HEK293 (cell line): ENCODE measurements around the gene PFN2.

Experiments used
- CTCF ChIA-PET: fragments of 350-600 bp; formaldehyde crosslinking; extraction: SDS; loops from one replicate; lab custom pipeline; 2021; ENCODE audit warnings: antibody characterized with exemption; lab: Yijun Ruan, JAX
- POLR2A ChIA-PET: fragments of 300-600 bp; formaldehyde crosslinking; extraction: SDS; loops from one replicate; lab custom pipeline; 2020; ENCODE audit warnings: antibody characterized with exemption, inconsistent platforms; lab: Yijun Ruan, JAX
- H3K27ac ChIP-seq: fragments of 200-500 bp; sonication (Bioruptor generic); 2 replicates; pipeline ENCODE4 v1.5.1; 2014; ENCODE audit warnings: low read depth, low read length, control low read depth, inconsistent platforms; ENCODE audit errors: extremely low read depth
- H3K36me3 ChIP-seq, 2 experiments: fragments of 200-500 bp in 1 of 2; sonication (Bioruptor generic) in 1 of 2; 1 replicate in 1 of 2; 2 replicates in 1 of 2; pipeline ENCODE4 v1.5.1; 2014 to 2017; ENCODE audit warnings: inconsistent platforms in 2 of 2, low read length in 2 of 2; ENCODE audit not compliant: control insufficient read depth in 2 of 2, insufficient read depth in 1 of 2
- H3K4me1 ChIP-seq: fragments of 200-500 bp; sonication (Bioruptor generic); 2 replicates; pipeline ENCODE4 v1.5.1; 2014; ENCODE audit warnings: mild to moderate bottlenecking, low read length, inconsistent platforms; ENCODE audit not compliant: control insufficient read depth, insufficient read depth
- H3K4me3 ChIP-seq: 2 replicates; pipeline ENCODE4 v1.5.1; 2011; ENCODE audit warnings: low read depth, mild to moderate bottlenecking, control low read depth, low read length, moderate library complexity
- H3K9me3 ChIP-seq: fragments of 200-500 bp; sonication (Bioruptor generic); 2 replicates; pipeline ENCODE4 v1.5.1; 2014; ENCODE audit warnings: low read depth, low read length, inconsistent platforms; ENCODE audit not compliant: control insufficient read depth, insufficient read depth
- KLF1 ChIP-seq: fragments of 450-650 bp; formaldehyde crosslinking; IDR thresholded peaks from 2 replicates; pipeline ENCODE4 v1.5.1; 2016; ENCODE audit warnings: missing biosample characterization, missing genetic modification characterization
- PRDM6 ChIP-seq: fragments of 450-650 bp; formaldehyde crosslinking; IDR thresholded peaks from 2 replicates; pipeline ENCODE4 v1.5.1; 2017; ENCODE audit warnings: missing biosample characterization, missing genetic modification characterization
- SCRT1 ChIP-seq: fragments of 450-650 bp; formaldehyde crosslinking; IDR thresholded peaks from 2 replicates; pipeline ENCODE4 v1.5.1; 2016; ENCODE audit warnings: missing biosample characterization, missing genetic modification characterization, borderline replicate concordance
- SP7 ChIP-seq: fragments of 450-650 bp; formaldehyde crosslinking; IDR thresholded peaks from 2 replicates; pipeline ENCODE4 v1.5.1; 2016; ENCODE audit warnings: missing biosample characterization, missing genetic modification characterization
- TRIM28 ChIP-seq: IDR thresholded peaks from 2 replicates; pipeline ENCODE4 v1.6.1; 2011; ENCODE audit warnings: low read length, control low read depth, borderline replicate concordance
- ZBTB17 ChIP-seq: fragments of 450-650 bp; formaldehyde crosslinking; IDR thresholded peaks from 2 replicates; pipeline ENCODE4 v1.5.1; 2016; ENCODE audit warnings: missing biosample characterization, missing genetic modification characterization
- ZBTB6 ChIP-seq: fragments of 450-650 bp; formaldehyde crosslinking; IDR thresholded peaks from 2 replicates; pipeline ENCODE4 v1.5.1; 2017; ENCODE audit warnings: missing biosample characterization, missing genetic modification characterization
- ZEB2 ChIP-seq: fragments of 450-650 bp; formaldehyde crosslinking; IDR thresholded peaks from 2 replicates; pipeline ENCODE4 v1.5.1; 2016; ENCODE audit warnings: missing biosample characterization, missing genetic modification characterization
- ZFP37 ChIP-seq: fragments of 450-650 bp; formaldehyde crosslinking; IDR thresholded peaks from 2 replicates; pipeline ENCODE4 v1.5.1; 2016; ENCODE audit warnings: missing biosample characterization, missing genetic modification characterization
- ZNF10 ChIP-seq: fragments of 450-650 bp; formaldehyde crosslinking; IDR thresholded peaks from 2 replicates; pipeline ENCODE4 v1.5.1; 2017; ENCODE audit warnings: missing biosample characterization, missing genetic modification characterization
- ZNF114 ChIP-seq: fragments of 450-650 bp; formaldehyde crosslinking; IDR thresholded peaks from 2 replicates; pipeline ENCODE4 v1.5.0; 2017; ENCODE audit warnings: missing biosample characterization, missing genetic modification characterization
- ZNF202 ChIP-seq: fragments of 450-650 bp; formaldehyde crosslinking; IDR thresholded peaks from 2 replicates; pipeline ENCODE4 v1.5.1; 2016; ENCODE audit warnings: missing biosample characterization, missing genetic modification characterization, borderline replicate concordance
- ZNF248 ChIP-seq: fragments of 450-650 bp; formaldehyde crosslinking; IDR thresholded peaks from 2 replicates; pipeline ENCODE4 v1.5.1; 2017; ENCODE audit warnings: missing biosample characterization, missing genetic modification characterization
- ZNF362 ChIP-seq: fragments of 450-650 bp; formaldehyde crosslinking; IDR thresholded peaks from 2 replicates; pipeline ENCODE4 v1.5.1; 2016; ENCODE audit warnings: missing biosample characterization, missing genetic modification characterization
- ZNF623 ChIP-seq: fragments of 450-650 bp; formaldehyde crosslinking; IDR thresholded peaks from 2 replicates; pipeline ENCODE4 v1.5.1; 2016; ENCODE audit warnings: missing biosample characterization, missing genetic modification characterization
- ZNF626 ChIP-seq: fragments of 450-650 bp; sonication (Bioruptor Pico); formaldehyde crosslinking; IDR thresholded peaks from 2 replicates; pipeline ENCODE4 v1.5.1; 2018; ENCODE audit warnings: missing biosample characterization, missing genetic modification characterization, inconsistent platforms
- ZNF629 ChIP-seq: fragments of 450-650 bp; formaldehyde crosslinking; IDR thresholded peaks from 2 replicates; pipeline ENCODE4 v1.5.1; 2017; ENCODE audit warnings: missing biosample characterization, missing genetic modification characterization
- ZNF654 ChIP-seq: fragments of 450-650 bp; formaldehyde crosslinking; IDR thresholded peaks from 2 replicates; pipeline ENCODE4 v1.5.1; 2016; ENCODE audit warnings: low read depth, missing biosample characterization, missing genetic modification characterization
- ZNF768 ChIP-seq: fragments of 450-650 bp; formaldehyde crosslinking; IDR thresholded peaks from 2 replicates; pipeline ENCODE4 v1.5.1; 2018; ENCODE audit warnings: missing biosample characterization, mild to moderate bottlenecking, missing genetic modification characterization
- ZNF837 ChIP-seq: fragments of 450-650 bp; formaldehyde crosslinking; IDR thresholded peaks from 2 replicates; pipeline ENCODE4 v1.5.1; 2016; ENCODE audit warnings: missing biosample characterization, missing genetic modification characterization
- ZSCAN18 ChIP-seq: fragments of 450-650 bp; formaldehyde crosslinking; IDR thresholded peaks from 2 replicates; pipeline ENCODE4 v1.5.1; 2016; ENCODE audit warnings: missing biosample characterization, missing genetic modification characterization
- ZXDB ChIP-seq: fragments of 450-650 bp; formaldehyde crosslinking; IDR thresholded peaks from 2 replicates; pipeline ENCODE4 v1.5.1; 2016; ENCODE audit warnings: missing biosample characterization, missing genetic modification characterization

The PFN2 gene

GRCh38 chr3:149968216-149968615 lies 2.5 kb downstream of the PFN2 start:
- Histone ChIP-seq H3K27ac (no peak overlapping the region), H3K4me1 (no peaks in the 10 kb centered on the region), H3K4me3 (peak overlapping the region; percentile 2; the same call in 1 of the 2 replicates), H3K36me3 (peaks cover 0 to 44% of the 10 kb centered on the region in 2 experiments; a peak in 2 of 3 replicates), H3K9me3 (no peaks in the 10 kb centered on the region)
- POLR2A ChIA-PET, result no interaction called here
- TF ChIP-seq ZNF629 (tag by site-specific recombination) (0 out of 2 replicates have a peak, but pooled peaks have one; percentile 10), ZNF623 (tag by site-specific recombination) (no peak), ZNF626 (tag by site-specific recombination) (no peak), ZNF10 (tag by site-specific recombination) (no peak), ZBTB17 (tag by site-specific recombination) (peak; percentile 36; the same call in 1 of the 2 replicates), ZBTB6 (tag by site-specific recombination) (no peak)
- CTCF ChIA-PET, result interaction anchor here (0.7 to 4.0 kb wide), 12 partner anchors 31 to 452 kb away, joined by 3 to 31 read pairs (median 4); no protein-coding TSS in a partner anchor

GRCh38 chr3:149967086-149967685 lies 3.5 kb downstream of the PFN2 start:
- Histone ChIP-seq H3K4me1 (no peaks in the 10 kb centered on the region; the same call in 1 of the 2 replicates), H3K9me3 (no peaks in the 10 kb centered on the region), H3K27ac (no peak overlapping the region), H3K36me3 (peaks cover 0 to 44% of the 10 kb centered on the region in 2 experiments; a peak in 2 of 3 replicates), H3K4me3 (no peak overlapping the region)
- POLR2A ChIA-PET, result no interaction called here
- TF ChIP-seq ZNF768 (no peak), ZNF623 (tag by site-specific recombination) (no peak), PRDM6 (tag by site-specific recombination) (peak; percentile 45; the same call in 1 of the 2 replicates), SCRT1 (tag by site-specific recombination) (no peak), ZEB2 (peak; percentile 37; the same call in 1 of the 2 replicates), SP7 (tag by site-specific recombination) (peak; percentile 61), ZNF654 (tag by site-specific recombination) (peak; percentile 52)
- CTCF ChIA-PET, result interaction anchor here (0.6 to 4.0 kb wide), 17 partner anchors 9 to 719 kb away, joined by 3 to 31 read pairs (median 4); no protein-coding TSS in a partner anchor

GRCh38 chr3:149965278-149965677 lies 5.4 kb downstream of the PFN2 start:
- POLR2A ChIA-PET, result interaction anchor here (0.6 kb wide), 1 partner anchor 456 kb away, joined by 3 read pairs; no protein-coding TSS in a partner anchor
- H3K27ac ChIP-seq, result no peak overlapping the region
- no peaks in the 10 kb centered on the region for H3K9me3 ChIP-seq
- no peak overlapping the region for H3K4me3 ChIP-seq
- H3K36me3 ChIP-seq, result peaks cover 0 to 52% of the 10 kb centered on the region in 2 experiments; a peak in 2 of 3 replicates
- CTCF ChIA-PET, result interaction anchor here (0.6 to 4.0 kb wide), 6 partner anchors 19 to 258 kb away, joined by 3 to 31 read pairs (median 4); no protein-coding TSS in a partner anchor
- no peaks in the 10 kb centered on the region; the same call in 1 of the 2 replicates for H3K4me1 ChIP-seq
- no peak for TF ChIP-seq KLF1 (tag by site-specific recombination)
- TF ChIP-seq ZNF362, result no peak
- no peak for TF ChIP-seq PRDM6 (tag by site-specific recombination)
- TF ChIP-seq ZXDB (tag by site-specific recombination), result no peak
- TF ChIP-seq ZSCAN18 (tag by site-specific recombination), result no peak
- TF ChIP-seq ZNF202, result no peak
- no peak for TF ChIP-seq ZNF248
- TF ChIP-seq ZNF114, result no peak
- no peak for TF ChIP-seq ZNF837 (tag by site-specific recombination)
- TF ChIP-seq TRIM28, result no peak
- no peak for TF ChIP-seq ZFP37 (tag by site-specific recombination)
